HFFc6 (cell line): ENCODE measurements around the gene ATP1B4. TPM values are rescaled to one million over a fixed set of nuclear protein-coding genes. Genes with fewer than 3 reads are reported as not detected.

Source experiments
- DNase-seq: peaks from one replicate; pipeline ENCODE4 v3.0.0-alpha.2; 2018
- H3K27ac Mint-ChIP-seq: 2 replicates; pipeline ENCODE4 v1.8.0; 2020; ENCODE audit warnings: mild to moderate bottlenecking, mixed read lengths
- H3K27me3 Mint-ChIP-seq: 2 replicates; pipeline ENCODE4 v1.8.0; 2021; ENCODE audit warnings: mild to moderate bottlenecking, moderate library complexity, mixed read lengths; ENCODE audit not compliant: insufficient read depth
- H3K36me3 Mint-ChIP-seq: 2 replicates; pipeline ENCODE4 v1.8.0; 2021; ENCODE audit warnings: low read depth, mixed read lengths
- H3K4me1 Mint-ChIP-seq: 2 replicates; pipeline ENCODE4 v1.8.0; 2020; ENCODE audit warnings: low read depth, mixed read lengths
- H3K4me3 Mint-ChIP-seq: 2 replicates; pipeline ENCODE4 v1.8.0; 2020; ENCODE audit warnings: mild to moderate bottlenecking, moderate library complexity, mixed read lengths
- H3K9me3 Mint-ChIP-seq: 2 replicates; pipeline ENCODE4 v1.8.0; 2020; ENCODE audit warnings: mild to moderate bottlenecking, mixed read lengths
- CTCF ChIP-seq: fragments of 200-600 bp; sonication (generic); IDR thresholded peaks from 2 replicates; pipeline ENCODE4 v1.5.0; 2021; ENCODE audit warnings: antibody characterized with exemption, mild to moderate bottlenecking
- long read RNA-seq: library from polyadenylated mRNA; unstranded; transcript quantifications from one replicate; pipeline ENCODE4 v2.0.0, GENCODE V29; 2019
- total RNA-seq, 6 experiments: library from RNA; stranded (reverse); fragmentation: NEBNext Ultra II Directional; extraction: Animal tissue kit (Norgen Biotek cat#: 25700); gene quantifications; 2 replicates in 1 of 6; 3 replicates in 5 of 6; pipeline ENCODE4 v1.2.3, GENCODE V29; 2021

The ATP1B4 gene
- total RNA-seq = not detected
- long read RNA-seq = 0 reads

- Mint-ChIP-seq H3K9me3 (no peaks in the 10 kb centered on the region), H3K36me3 (no peaks in the 10 kb centered on the region), H3K4me3 (no peak within 1 kb of the TSS), H3K27me3 (peaks cover 7% of the 10 kb centered on the region), H3K4me1 (no peaks in the 10 kb centered on the region), H3K27ac (no peak within 1 kb of the TSS)
- no peak for TF ChIP-seq CTCF
- DNase-seq = no peak
Observed at GRCh38 chrX:120361764-120362305, at the start of gene ATP1B4. ATP1B4 (plus strand) TSS chrX:120362089; CDS start chrX:120362169, 80 bp downstream.

GRCh38 chrX:120315776-120316175 is 46.1 kb upstream of the ATP1B4 start:
- H3K27ac Mint-ChIP-seq = no peak overlapping the region

GRCh38 chrX:120316587-120317283 is 45.2 kb upstream of the ATP1B4 start:
- peak; percentile 33 for DNase-seq
- Mint-ChIP-seq H3K27ac (no peak overlapping the region), H3K9me3 (no peaks in the 10 kb centered on the region), H3K4me1 (no peaks in the 10 kb centered on the region), H3K27me3 (peaks cover 13% of the 10 kb centered on the region), H3K4me3 (no peak overlapping the region), H3K36me3 (no peaks in the 10 kb centered on the region)
- no peak for TF ChIP-seq CTCF

More at GRCh38 chrX:120315776-120316175, 46.1 kb upstream of the ATP1B4 start:
- H3K4me1 Mint-ChIP-seq = no peaks in the 10 kb centered on the region
- no peak overlapping the region for H3K4me3 Mint-ChIP-seq
- no peak for DNase-seq
- H3K27me3 Mint-ChIP-seq = peaks cover 13% of the 10 kb centered on the region
- no peaks in the 10 kb centered on the region for H3K36me3 Mint-ChIP-seq
- no peaks in the 10 kb centered on the region for H3K9me3 Mint-ChIP-seq
- TF ChIP-seq CTCF = no peak

- Mint-ChIP-seq H3K27me3 (peaks cover 6% of the 10 kb centered on the region), H3K36me3 (no peaks in the 10 kb centered on the region), H3K4me1 (no peaks in the 10 kb centered on the region), H3K9me3 (no peaks in the 10 kb centered on the region), H3K27ac (no peak overlapping the region), H3K4me3 (no peak overlapping the region)
- no peak for DNase-seq
- no peak for TF ChIP-seq CTCF
Observed at GRCh38 chrX:120318411-120318810, 43.5 kb upstream of the ATP1B4 start.

- TF ChIP-seq CTCF = no peak
- no peak overlapping the region for H3K27ac Mint-ChIP-seq
Observed at GRCh38 chrX:120321520-120322281, 40.2 kb upstream of the ATP1B4 start.

More at GRCh38 chrX:120321520-120322281, 40.2 kb upstream of the ATP1B4 start:
- Mint-ChIP-seq H3K9me3 (no peaks in the 10 kb centered on the region), H3K4me3 (no peak overlapping the region), H3K36me3 (no peaks in the 10 kb centered on the region), H3K27me3 (peaks cover 3% of the 10 kb centered on the region), H3K4me1 (no peaks in the 10 kb centered on the region)
- DNase-seq = no peak
